A549 (cell line): ENCODE measurements around the gene RPL37A.

Experiments
- CBX2 ChIP-seq: fragments of 200-600 bp; sonication (generic); IDR thresholded peaks from 2 replicates; pipeline ENCODE4 v1.6.1; 2016; ENCODE audit warnings: low read depth, mild to moderate bottlenecking, borderline replicate concordance
- CTCF ChIP-seq: fragments of >200 bp; sonication (Bioruptor Twin); formaldehyde crosslinking; IDR thresholded peaks from 3 replicates; pipeline ENCODE4 v1.5.1; 2016
- ELK1 ChIP-seq: fragments of 150-350 bp; IDR thresholded peaks from 2 replicates; pipeline ENCODE4 v1.6.1; 2014; ENCODE audit warnings: low read depth, mild to moderate bottlenecking, low read length
- EP300 ChIP-seq, 2 experiments: fragments of >200 bp; sonication (Bioruptor Twin); formaldehyde crosslinking; IDR thresholded peaks; 2 replicates in 1 of 2; 3 replicates in 1 of 2; pipeline ENCODE4 v1.6.1; 2016 to 2017
- HOXB13 ChIP-seq: fragments of 250-450 bp; sonication (Bioruptor Pico); IDR thresholded peaks from 2 replicates; pipeline ENCODE4 v1.5.0; 2020; ENCODE audit warnings: low read depth, mild to moderate bottlenecking, moderate library complexity
- JUNB ChIP-seq: fragments of >200 bp; sonication (Bioruptor Twin); formaldehyde crosslinking; IDR thresholded peaks from 2 replicates; pipeline ENCODE4 v1.6.1; 2016
- MAZ ChIP-seq: fragments of 150-350 bp; IDR thresholded peaks from 2 replicates; pipeline ENCODE4 v1.6.1; 2014; ENCODE audit warnings: antibody characterized with exemption, low read depth, low read length, borderline replicate concordance
- POLR2A ChIP-seq: IDR thresholded peaks from 2 replicates; pipeline ENCODE4 v1.6.1; 2012; ENCODE audit warnings: mild to moderate bottlenecking, low read length
- RAD21 ChIP-seq, 2 experiments: fragments of >200 bp in 1 of 2; sonication (Bioruptor Twin) in 1 of 2; formaldehyde crosslinking in 1 of 2; IDR thresholded peaks in 1 of 2; conservative IDR thresholded peaks in 1 of 2; 2 replicates in 1 of 2; 3 replicates in 1 of 2; pipeline ENCODE4 v1.6.1; 2012 to 2018; ENCODE audit warnings: inconsistent platforms in 1 of 2
- REST ChIP-seq: fragments of 200-600 bp; sonication (generic); IDR thresholded peaks from 2 replicates; pipeline ENCODE4 v1.6.1; 2016; ENCODE audit warnings: antibody characterized with exemption, mild to moderate bottlenecking, moderate library complexity

GRCh38 chr2:216450784-216451183 is 47.9 kb upstream of the RPL37A start:
- TF ChIP-seq CTCF (no peak), HOXB13 (CRISPR knock-in tag) (no peak), ELK1 (no peak), REST (no peak), CBX2 (no peak), MAZ (no peak), EP300 (IDR thresholded peaks at IDR 0.05) (no peak), JUNB (no peak), POLR2A (no peak), RAD21 (conservative IDR thresholded peaks at IDR 0.05 in 1 of 2, IDR thresholded peaks at IDR 0.05 in 1 of 2) (no peak)
